Measurements from ENCODE around the gene SHISAL2A. TPM values are rescaled to one million over a fixed set of nuclear protein-coding genes. Genes with fewer than 3 reads are reported as not detected.

Gene SHISAL2A
- total RNA-seq (2021; fragmentation: NEBNext Ultra II Directional; extraction: Animal tissue kit (Norgen Biotek cat#: 25700)) (0.50 and 0.74 TPM in 2 replicates), polyA plus RNA-seq (2011; rRNA removed) (1.8 and 2.1 TPM in 2 replicates), polyA minus RNA-seq (2011; rRNA and poly(A)+ RNA removed) (0.90 and 3.2 TPM in 2 replicates)
- 1.7 TPM for polyA plus RNA-seq (2011; cell fraction: cytosol; rRNA removed)
- polyA plus RNA-seq (2011; cell fraction: nucleus; rRNA removed) = 1.6 TPM
- polyA plus RNA-seq (2012, experiment 1 of 2) = 0.29 to 1.8 TPM (median 1.1 TPM) in 4 replicates
- polyA plus RNA-seq (2012, experiment 2 of 2) = 1.2 TPM
- 0.93 TPM for polyA plus RNA-seq (2013, experiment 1 of 2)
- 1.2 TPM for polyA plus RNA-seq (2013, experiment 2 of 2)
- polyA minus RNA-seq (2011; cell fraction: cytosol; rRNA and poly(A)+ RNA removed) = not detected
- 1.4 TPM for polyA minus RNA-seq (2011; cell fraction: nucleus; rRNA and poly(A)+ RNA removed)
- long read RNA-seq, experiment 1, partial matches to known transcripts = 0 of 1 reads
- long read RNA-seq, experiment 1, other reads (novel, unspliced or antisense) = 1 of 1 reads
- long read RNA-seq, experiment 2 = 0 reads

- Histone ChIP-seq H2AK5ac (ENCODE audit: low read depth, low read length) (peak within 1 kb of the TSS; percentile 86), H3K18ac (ENCODE audit: extremely low read depth, low read length) (peak within 1 kb of the TSS; percentile 80), H3K14ac (ENCODE audit: insufficient read length) (no peak within 1 kb of the TSS), H3K23me2 (ENCODE audit: low read depth, low read length) (peaks cover 7% of the 10 kb centered on the region; the same call in 1 of the 2 replicates), H2BK12ac (ENCODE audit: low read depth, low read length) (peak within 1 kb of the TSS; percentile 99), H4K5ac (ENCODE audit: insufficient read length, low read depth, low read length) (no peak within 1 kb of the TSS), H3K79me1 (ENCODE audit: low read depth, low read length) (no peaks in the 10 kb centered on the region), H3K4ac (replicated peaks; ENCODE audit: insufficient read length, low read depth, low read length) (peak within 1 kb of the TSS; percentile 39), H2BK120ac (replicated peaks; ENCODE audit: low read depth, low read length) (no peak within 1 kb of the TSS), H2BK15ac (ENCODE audit: low read length) (peak within 1 kb of the TSS; percentile 83; the same call in 1 of the 2 replicates), H3K56ac (replicated peaks; ENCODE audit: insufficient read length, low read depth, low read length) (peak within 1 kb of the TSS; percentile 13), H3K4me3 (ENCODE audit: extremely low read depth in 1 of 4, insufficient read depth in 2 of 4, low read depth in 3 of 4, low read length in 4 of 4) (peak within 1 kb of the TSS; percentile 21 to 59 (median 29)), H2BK20ac (ENCODE audit: low read length) (peak within 1 kb of the TSS; percentile 98), H4K20me1 (replicated peaks in 1 of 2; ENCODE audit: control insufficient read depth in 1 of 2, insufficient read depth in 2 of 2, low read length in 2 of 2) (no peaks in the 10 kb centered on the region), H3K9ac (replicated peaks in 1 of 4; ENCODE audit: extremely low read depth in 1 of 4, low read depth in 3 of 4, low read length in 3 of 4) (peak within 1 kb of the TSS in 2 of 4 experiments; percentile 24 to 56; a peak in 2 of 7 replicates), H3K27me3 (replicated peaks in 1 of 4; ENCODE audit: control insufficient read depth in 3 of 4, extremely low read depth in 1 of 4, insufficient read depth in 3 of 4, low read length in 3 of 4) (peaks cover 26 to 38% (median 36%) of the 10 kb centered on the region in 4 experiments), H3K4me2 (ENCODE audit: insufficient read depth in 1 of 2, low read depth in 2 of 2, low read length in 2 of 2) (peak within 1 kb of the TSS; percentile 58 to 71), H3K9me3 (ENCODE audit: insufficient read depth in 2 of 2, low read depth in 1 of 2, low read length in 1 of 2) (no peaks in the 10 kb centered on the region), H2BK5ac (ENCODE audit: low read depth, low read length) (peak within 1 kb of the TSS; percentile 54; the same call in 1 of the 2 replicates), H4K91ac (replicated peaks; ENCODE audit: insufficient read length, low read length) (peak within 1 kb of the TSS; percentile 68), H4K8ac (ENCODE audit: extremely low read depth, insufficient read depth, low read length) (peak within 1 kb of the TSS; percentile 92), H3K36me3 (ENCODE audit: control insufficient read depth in 2 of 4, insufficient read depth in 4 of 4, low read length in 3 of 4) (no peaks in the 10 kb centered on the region), H3K4me1 (replicated peaks in 1 of 4; ENCODE audit: control insufficient read depth in 3 of 4, insufficient read depth in 4 of 4, low read length in 3 of 4) (peaks cover 3 to 10% (median 7%) of the 10 kb centered on the region in 4 experiments; a peak in 6 of 7 replicates), H2AFZ (ENCODE audit: low read length) (peak within 1 kb of the TSS; percentile 90), H3K79me2 (ENCODE audit: control insufficient read depth in 1 of 2, insufficient read depth in 2 of 2, low read length in 2 of 2) (no peaks in the 10 kb centered on the region), H3K27ac (ENCODE audit: low read depth, low read length) (no peak within 1 kb of the TSS), H3K23ac (ENCODE audit: insufficient read length) (no peak within 1 kb of the TSS)
- DNase-seq (ENCODE audit: low read depth in 1 of 2, low spot score in 2 of 2) (peak in 1 of 2 experiments; percentile 82), FAIRE-seq (no peak)
- ChIA-PET CTCF (ENCODE audit: partially characterized antibody) (interaction anchor here (0.7 to 2.2 kb wide), 10 partner anchors 16 to 166 kb away, joined by 3 to 5 read pairs (median 4); no protein-coding TSS in a partner anchor), POLR2A (ENCODE audit: partially characterized antibody) (interaction anchor here (0.9 to 1.9 kb wide), 10 partner anchors 12 to 229 kb away, joined by 3 to 9 read pairs (median 4); partner anchors contain the start of genes GPX7, ORC1, PRPF38A and TUT4)
- 13% methylated on average over 27 of the region's 53 CpGs; no CpG with 5 or more reads in 1 of the 2 experiments for WGBS, 2 experiments (ENCODE audit: extremely low coverage in 1 of 2, insufficient coverage in 1 of 2, insufficient read length in 1 of 2, insufficient replicate concordance in 2 of 2, low coverage in 1 of 2, low lambda C conversion rate in 2 of 2, missing lambda C conversion rate in 1 of 2)
- peak; percentile 73; the same call in 1 of the 2 replicates for TF ChIP-seq TCF12 (IDR thresholded peaks at IDR 0.05; ENCODE audit: low read depth, low read length)
- TF ChIP-seq TAF7 (optimal IDR thresholded peaks at IDR 0.05; ENCODE audit: borderline replicate concordance, low read depth, low read length) = no peak
- TF ChIP-seq CTCF (IDR thresholded peaks at IDR 0.05; ENCODE audit: control extremely low read depth in 1 of 3, insufficient read depth in 1 of 3, low read depth in 1 of 3, low read length in 3 of 3) = 0 out of 4 replicates have a peak, but pooled peaks of 1 of the 3 experiments have one; percentile 12
- no peak for TF ChIP-seq NRF1 (IDR thresholded peaks at IDR 0.05; ENCODE audit: low read depth, low read length)
- TF ChIP-seq BCL11A (IDR thresholded peaks at IDR 0.05; ENCODE audit: low read depth in 2 of 2, low read length in 2 of 2) = no peak
- TF ChIP-seq HDAC2 (IDR thresholded peaks at IDR 0.05; ENCODE audit: borderline replicate concordance in 1 of 2, low read depth in 2 of 2, low read length in 2 of 2) = peak in 1 of 2 experiments; percentile 41; a peak in 1 of 4 replicates
These were observed at the start of gene SHISAL2A for GRCh38 chr1:52632732-52633290. Gene SHISAL2A, plus strand, starts transcription at chr1:52633168. Its CDS starts 326 bp downstream, at chr1:52633494.

Measured in H1 (cell line).